HUES64 (cell line): ENCODE data around the gene ZSCAN4.

Source experiments
- H3K27ac ChIP-seq: 2 replicates; pipeline ENCODE4 v1.7.0; 2013; ENCODE audit warnings: low read depth, low read length, inconsistent platforms
- H3K27me3 ChIP-seq: 2 replicates; pipeline ENCODE4 v1.6.1; 2013; ENCODE audit warnings: mild to moderate bottlenecking, low read length; ENCODE audit not compliant: insufficient read depth
- H3K36me3 ChIP-seq: 2 replicates; pipeline ENCODE4 v1.6.1; 2013; ENCODE audit warnings: mild to moderate bottlenecking, low read length; ENCODE audit not compliant: insufficient read depth
- H3K4me1 ChIP-seq: 2 replicates; pipeline ENCODE4 v1.6.1; 2013; ENCODE audit warnings: mild to moderate bottlenecking, low read length, moderate library complexity; ENCODE audit not compliant: insufficient read depth
- H3K4me3 ChIP-seq: 2 replicates; pipeline ENCODE4 v1.5.1; 2013; ENCODE audit warnings: mild to moderate bottlenecking, low read length, moderate library complexity
- H3K9ac ChIP-seq: 2 replicates; pipeline ENCODE4 v1.6.1; 2013; ENCODE audit warnings: mild to moderate bottlenecking, low read depth, low read length
- H3K9me3 ChIP-seq: 2 replicates; pipeline ENCODE4 v1.6.1; 2013; ENCODE audit warnings: low read depth, low read length; ENCODE audit not compliant: insufficient read depth
- WGBS: fragments of 150-250, 120-280 bp; methylation state at CpG from one replicate; pipeline ENCODE4 v1.1.7; 2013; ENCODE audit warnings: missing lambda C conversion rate; 5-methylcytosine and 5-hydroxymethylcytosine counted together

Gene ZSCAN4

DNA sequence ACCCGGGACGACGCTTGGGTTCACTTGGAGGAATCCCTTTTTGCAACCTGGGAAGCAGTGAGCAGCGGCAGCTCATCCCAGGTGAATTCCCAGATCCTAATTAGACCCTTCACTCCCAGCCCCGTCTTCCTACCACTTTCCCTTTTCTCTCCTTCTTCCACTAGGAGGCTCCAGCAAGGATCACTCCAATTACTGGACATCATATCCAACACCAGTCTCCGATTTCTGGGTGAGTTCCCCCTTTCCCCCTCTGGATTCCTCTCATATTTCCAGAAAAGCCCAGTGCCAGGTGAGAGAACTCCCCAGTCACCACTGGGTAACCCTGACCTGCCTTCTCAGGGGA lies 17.1 kb upstream of the ZSCAN4 start:
- no peaks in the 10 kb centered on the region for H3K9me3 ChIP-seq
- no peaks in the 10 kb centered on the region for H3K36me3 ChIP-seq
- no peak overlapping the region for H3K27ac ChIP-seq
- no peaks in the 10 kb centered on the region for H3K4me1 ChIP-seq
- WGBS: 77% methylated on average over 6 of the region's 6 CpGs
- H3K4me3 ChIP-seq: no peak overlapping the region
- H3K27me3 ChIP-seq: 0 out of 2 replicates have a peak, but pooled peaks cover 9% of the 10 kb centered on the region
- H3K9ac ChIP-seq: no peak overlapping the region

DNA sequence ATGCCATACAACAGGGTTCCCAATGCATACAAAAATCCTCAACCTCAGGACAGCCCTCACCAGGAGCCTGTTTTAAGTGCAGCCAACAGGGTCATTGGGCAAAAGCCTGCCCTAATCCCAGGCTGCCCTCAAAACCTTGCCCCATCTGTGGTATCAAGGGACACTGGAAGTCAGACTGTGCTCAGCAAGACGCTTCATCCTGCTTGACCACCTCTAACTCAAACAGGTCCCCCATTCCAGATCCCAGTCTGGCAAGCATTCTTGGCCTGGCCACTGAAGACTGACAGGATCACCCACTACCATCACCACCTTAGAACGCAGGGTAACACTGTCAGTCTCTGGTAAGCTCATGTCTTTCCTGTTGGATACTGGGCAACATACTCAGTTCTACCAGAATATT lies 15.0 kb upstream of the ZSCAN4 start:
- Histone ChIP-seq H3K4me1 (no peaks in the 10 kb centered on the region), H3K36me3 (no peaks in the 10 kb centered on the region), H3K4me3 (no peak overlapping the region), H3K27me3 (peaks cover 11% of the 10 kb centered on the region; the same call in 1 of the 2 replicates), H3K27ac (no peak overlapping the region), H3K9ac (no peak overlapping the region), H3K9me3 (no peaks in the 10 kb centered on the region)
- 90% methylated on average over 2 of the region's 2 CpGs for WGBS

DNA sequence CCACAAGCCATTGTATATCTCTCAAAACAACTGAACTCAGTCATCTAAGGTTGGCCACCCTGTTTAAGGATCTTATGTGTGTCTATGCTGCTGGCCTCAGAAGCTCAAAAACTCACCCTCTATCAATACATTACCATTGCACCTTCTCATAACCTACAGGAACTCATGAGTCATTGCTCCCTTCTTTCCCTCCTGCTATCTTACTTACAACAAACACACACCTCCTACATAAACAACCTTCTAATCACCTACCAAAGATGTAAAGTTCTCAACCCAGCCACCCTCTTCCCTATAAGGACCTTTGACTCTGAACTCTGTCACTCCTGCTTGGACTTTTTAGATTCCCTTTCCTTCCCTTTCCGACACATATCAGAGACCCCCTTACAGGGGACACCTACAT lies 13.3 kb upstream of the ZSCAN4 start:
- Histone ChIP-seq H3K4me3 (no peak overlapping the region), H3K9ac (no peak overlapping the region), H3K9me3 (no peaks in the 10 kb centered on the region), H3K36me3 (no peaks in the 10 kb centered on the region), H3K4me1 (no peaks in the 10 kb centered on the region), H3K27me3 (peaks cover 29% of the 10 kb centered on the region), H3K27ac (no peak overlapping the region)
- WGBS: 96% methylated on average over 1 of the region's 1 CpG

DNA sequence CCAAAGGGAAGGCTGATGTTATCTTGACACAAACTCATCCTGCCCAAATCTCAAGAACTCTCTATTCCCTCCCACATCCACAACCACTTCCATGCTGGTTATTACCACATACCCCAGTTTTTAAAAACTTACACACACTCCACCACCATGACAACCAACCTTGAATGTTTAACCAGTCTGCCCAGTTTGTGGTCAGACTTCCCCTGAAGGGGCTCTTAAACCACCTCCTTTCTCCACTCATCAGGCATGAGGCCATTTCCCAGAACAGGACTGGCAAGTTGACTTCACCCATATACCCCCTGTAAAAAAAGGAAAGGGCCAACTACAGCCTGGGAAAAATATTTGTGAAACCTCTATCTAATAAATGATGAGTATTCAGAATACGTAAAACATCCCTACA lies 12.4 kb upstream of the ZSCAN4 start:
- Histone ChIP-seq H3K9ac (no peak overlapping the region), H3K36me3 (no peaks in the 10 kb centered on the region), H3K9me3 (no peaks in the 10 kb centered on the region), H3K4me1 (no peaks in the 10 kb centered on the region), H3K27me3 (peaks cover 38% of the 10 kb centered on the region), H3K27ac (no peak overlapping the region), H3K4me3 (no peak overlapping the region)
- 90% methylated on average over 1 of the region's 1 CpG for WGBS

DNA sequence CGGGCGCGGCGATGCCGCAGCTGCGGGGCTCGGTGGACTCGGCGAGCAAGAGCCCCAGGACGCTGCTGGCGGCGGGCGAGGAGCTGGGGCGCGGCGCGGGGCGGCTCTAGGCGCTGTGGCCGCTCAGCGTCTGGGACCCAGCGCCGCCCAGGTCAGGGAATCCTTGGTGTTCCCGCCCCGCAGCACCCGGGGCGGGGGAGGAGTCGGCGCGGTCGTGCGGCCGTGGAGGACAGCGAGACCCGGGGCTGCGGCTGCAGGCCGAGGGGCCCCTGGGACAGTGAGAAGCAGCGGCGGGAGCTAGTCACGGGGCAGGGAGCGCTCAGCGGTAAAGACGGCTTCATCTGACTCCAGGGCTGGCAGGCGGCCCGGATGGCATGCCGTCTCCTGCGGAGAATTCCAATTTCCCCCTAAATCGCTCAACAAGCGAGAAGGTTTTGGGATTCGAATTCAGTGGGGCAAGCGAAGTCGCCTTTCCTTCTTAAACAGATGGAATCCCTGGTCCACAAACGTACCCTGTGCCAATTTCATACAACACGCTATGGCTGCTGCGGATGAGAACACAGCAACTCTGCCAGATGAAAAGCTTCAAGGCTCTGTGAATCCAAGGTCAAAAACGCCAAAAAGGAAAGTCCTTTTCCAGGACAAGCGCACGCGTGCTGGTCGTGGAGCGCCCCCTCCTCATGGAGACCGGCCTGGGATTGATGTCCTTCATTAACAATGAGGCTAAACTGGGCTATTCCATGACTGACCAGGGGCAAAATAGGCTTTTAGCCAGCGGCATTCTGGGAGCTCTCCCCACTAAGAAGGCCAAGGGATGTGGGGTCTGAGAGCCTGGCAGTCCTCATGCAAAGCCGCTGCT lies 4.2 kb upstream of the ZSCAN4 start:
- Histone ChIP-seq H3K9ac (peak overlapping the region; percentile 56), H3K36me3 (no peaks in the 10 kb centered on the region), H3K4me1 (peaks cover 7% of the 10 kb centered on the region; the same call in 1 of the 2 replicates), H3K27ac (no peak overlapping the region), H3K9me3 (no peaks in the 10 kb centered on the region), H3K4me3 (peak overlapping the region; percentile 63), H3K27me3 (peaks cover 35% of the 10 kb centered on the region)
- WGBS: 3% methylated on average over 64 of the region's 64 CpGs

DNA sequence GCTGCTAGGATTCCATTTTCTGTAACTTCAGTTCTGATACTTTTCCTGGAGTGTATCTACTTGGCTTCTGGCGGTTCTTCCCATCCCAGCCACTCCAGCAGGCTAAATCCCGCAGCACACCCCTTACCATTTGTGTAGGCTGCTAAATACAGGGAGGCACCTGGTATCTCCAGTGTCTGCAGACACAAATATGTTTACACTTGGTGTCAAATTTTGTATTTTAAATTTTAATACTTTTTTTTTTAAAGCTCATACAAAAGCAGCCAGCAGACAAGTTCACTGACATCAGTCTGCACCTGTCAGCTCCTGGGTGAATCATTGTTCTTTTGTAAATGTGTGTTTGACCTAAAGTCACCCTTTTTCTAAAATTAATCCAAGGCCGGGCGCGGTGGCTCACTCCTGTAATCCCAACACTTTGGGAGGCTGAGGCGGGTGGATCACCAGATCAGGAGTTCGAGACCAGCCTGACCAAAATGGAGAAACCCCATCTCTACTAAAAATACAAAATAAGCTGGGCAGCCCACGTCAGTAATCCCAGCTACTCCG lies 3.4 kb upstream of the ZSCAN4 start:
- no peaks in the 10 kb centered on the region for H3K9me3 ChIP-seq
- 89% methylated on average over 9 of the region's 9 CpGs for WGBS

DNA sequence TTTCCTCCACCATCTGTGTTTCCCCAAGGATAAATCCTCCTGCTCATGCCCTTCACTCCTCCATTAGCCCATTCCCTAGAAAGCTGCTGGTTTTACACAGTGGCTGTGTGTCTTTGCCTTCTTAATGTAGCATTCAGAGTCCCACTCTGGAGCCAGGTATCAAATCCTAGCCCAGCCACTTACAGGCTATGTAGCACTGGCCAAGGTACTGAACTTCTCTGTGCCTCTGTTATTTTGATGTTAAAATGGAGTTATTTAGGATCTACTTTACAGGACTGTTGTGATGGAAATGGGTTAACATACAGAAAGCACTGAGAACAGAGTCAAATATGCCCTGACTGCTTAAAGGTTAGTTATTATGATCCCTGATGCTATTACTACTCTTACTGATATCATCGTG lies 1.5 kb upstream of the ZSCAN4 start:
- Histone ChIP-seq H3K36me3 (no peaks in the 10 kb centered on the region), H3K4me3 (no peak overlapping the region), H3K9ac (no peak overlapping the region), H3K27me3 (peaks cover 36% of the 10 kb centered on the region), H3K4me1 (peaks cover 7% of the 10 kb centered on the region; the same call in 1 of the 2 replicates), H3K27ac (no peak overlapping the region), H3K9me3 (no peaks in the 10 kb centered on the region)
- WGBS: 82% methylated on average over 1 of the region's 1 CpG

More for the DNA sequence above, 3.4 kb upstream of the ZSCAN4 start:
- Histone ChIP-seq H3K4me1 (peaks cover 7% of the 10 kb centered on the region; the same call in 1 of the 2 replicates), H3K27ac (no peak overlapping the region), H3K4me3 (no peak overlapping the region), H3K36me3 (no peaks in the 10 kb centered on the region), H3K27me3 (peaks cover 28% of the 10 kb centered on the region), H3K9ac (no peak overlapping the region)

DNA sequence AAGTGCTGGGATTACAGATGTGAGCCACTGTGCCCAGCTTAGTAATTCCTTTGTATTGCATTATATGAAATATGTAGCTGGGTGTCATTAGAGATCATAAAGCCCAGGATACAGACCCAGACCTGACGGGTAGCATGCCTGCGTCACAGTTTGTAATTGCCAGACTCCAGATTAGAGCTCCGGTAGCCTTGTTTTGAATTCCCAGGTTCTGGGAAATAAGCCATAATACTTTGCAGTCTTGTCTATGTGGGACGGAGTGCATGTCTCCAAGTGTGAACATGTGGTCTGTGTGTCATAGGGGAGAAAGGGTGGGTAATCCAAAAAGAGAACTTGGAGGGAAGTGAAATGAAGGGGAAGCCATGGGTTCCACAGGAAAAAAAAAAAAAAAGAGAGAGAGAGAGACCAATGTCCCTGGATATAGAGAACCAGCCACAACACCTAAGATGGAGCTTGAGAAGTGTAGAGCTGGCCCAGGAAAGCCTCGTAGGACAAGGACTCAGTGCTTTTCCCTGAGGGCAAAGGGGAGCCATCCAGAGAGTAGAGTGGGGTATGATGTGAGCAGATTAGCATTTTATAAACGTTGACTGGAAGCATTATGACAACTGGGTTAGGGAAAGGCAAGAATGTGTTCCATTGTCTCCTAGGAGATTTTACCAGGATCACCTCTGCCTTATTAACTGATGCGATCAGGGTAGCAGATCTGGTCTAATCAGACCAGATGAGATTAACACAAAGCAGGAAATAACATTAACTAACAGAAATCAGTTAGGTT lies 2.6 kb downstream of the ZSCAN4 start:
- 75% methylated on average over 7 of the region's 7 CpGs for WGBS
- Histone ChIP-seq H3K9ac (no peak overlapping the region), H3K9me3 (no peaks in the 10 kb centered on the region), H3K4me1 (peaks cover 4% of the 10 kb centered on the region; the same call in 1 of the 2 replicates), H3K36me3 (no peaks in the 10 kb centered on the region), H3K27me3 (peaks cover 41% of the 10 kb centered on the region), H3K4me3 (no peak overlapping the region), H3K27ac (no peak overlapping the region)

DNA sequence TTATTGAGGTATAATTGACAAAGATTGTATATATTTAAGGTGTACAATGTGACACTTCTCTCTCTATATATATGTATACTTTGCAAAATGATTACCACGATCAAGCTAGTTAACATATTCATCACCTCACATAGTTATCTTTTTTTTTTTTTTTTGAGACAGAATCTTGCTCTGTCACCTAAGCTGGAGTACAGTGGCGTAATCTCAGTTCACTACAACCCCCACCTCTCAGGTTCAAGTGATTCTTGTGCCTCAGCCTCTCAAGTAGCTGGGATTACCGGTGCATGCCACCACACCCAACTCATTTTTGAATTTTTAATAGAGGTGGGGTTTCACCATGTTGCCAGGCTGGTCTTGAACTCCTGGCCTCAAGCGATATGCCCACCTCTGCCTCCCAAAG lies 3.7 kb downstream of the ZSCAN4 start:
- H3K9me3 ChIP-seq: no peaks in the 10 kb centered on the region
- 77% methylated on average over 4 of the region's 4 CpGs for WGBS
- H3K4me1 ChIP-seq: peaks cover 2% of the 10 kb centered on the region; the same call in 1 of the 2 replicates
- H3K9ac ChIP-seq: no peak overlapping the region
- no peak overlapping the region for H3K27ac ChIP-seq
- no peaks in the 10 kb centered on the region for H3K36me3 ChIP-seq
- peaks cover 52% of the 10 kb centered on the region for H3K27me3 ChIP-seq
- no peak overlapping the region for H3K4me3 ChIP-seq

DNA sequence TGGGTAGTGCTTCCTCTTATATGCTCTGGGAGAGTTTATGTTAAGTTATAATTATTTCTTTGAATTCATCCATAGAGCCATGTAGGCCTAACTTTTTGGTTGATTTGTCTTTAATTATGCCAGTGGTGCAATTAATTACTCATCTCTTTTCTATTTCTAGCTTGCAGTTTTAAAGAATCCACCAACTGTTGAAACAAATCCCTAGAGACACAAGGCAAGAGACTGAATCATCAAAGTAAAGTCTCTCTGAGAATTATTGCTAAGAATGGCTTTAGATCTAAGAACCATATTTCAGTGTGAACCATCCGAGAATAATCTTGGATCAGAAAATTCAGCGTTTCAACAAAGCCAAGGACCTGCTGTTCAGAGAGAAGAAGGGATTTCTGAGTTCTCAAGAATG lies 7.1 kb downstream of the ZSCAN4 start:
- no peaks in the 10 kb centered on the region for H3K36me3 ChIP-seq
- H3K27ac ChIP-seq: no peak overlapping the region
- no peak overlapping the region for H3K4me3 ChIP-seq
- WGBS: 71% methylated on average over 2 of the region's 2 CpGs
- no peaks in the 10 kb centered on the region for H3K9me3 ChIP-seq
- no peak overlapping the region for H3K9ac ChIP-seq
- peaks cover 68% of the 10 kb centered on the region for H3K27me3 ChIP-seq
- H3K4me1 ChIP-seq: no peaks in the 10 kb centered on the region

DNA sequence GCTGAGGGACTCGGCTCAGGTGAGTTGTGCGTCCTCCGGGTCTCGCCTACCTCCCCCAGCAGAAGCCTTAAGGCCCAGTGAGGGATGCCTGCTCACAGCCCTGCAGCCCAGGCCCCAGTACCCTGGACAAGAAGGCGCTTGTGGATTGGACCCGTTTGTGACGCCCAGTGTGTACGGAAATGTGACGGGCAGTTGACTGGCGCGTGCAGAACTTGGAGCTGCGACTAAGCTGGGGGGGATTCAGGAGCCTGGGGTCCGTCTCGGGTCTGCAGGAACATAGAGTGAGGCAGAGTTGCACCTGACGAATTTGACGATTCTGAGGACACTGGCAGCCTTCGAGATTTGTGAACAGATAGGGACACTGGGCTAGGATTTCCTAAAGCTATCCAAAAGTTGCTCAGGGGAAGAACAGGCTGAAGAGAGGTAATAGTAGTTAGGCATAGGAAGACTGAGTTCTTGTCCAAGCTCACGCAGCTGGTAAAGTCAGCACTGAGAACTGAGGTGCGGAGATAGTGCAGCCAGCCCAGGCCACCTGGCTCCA lies 13.6 kb downstream of the ZSCAN4 start:
- Histone ChIP-seq H3K9me3 (peaks cover 47% of the 10 kb centered on the region), H3K27ac (peak overlapping the region; percentile 69), H3K9ac (peak overlapping the region; percentile 97), H3K4me1 (no peaks in the 10 kb centered on the region), H3K27me3 (peaks cover 25% of the 10 kb centered on the region), H3K4me3 (peak overlapping the region; percentile 98), H3K36me3 (peaks cover 46% of the 10 kb centered on the region)
- WGBS: 4% methylated on average over 19 of the region's 19 CpGs
